DOHH2 (cell line): ENCODE results near the gene WDR19.

ENCODE experiments used
- H3F3A ChIP-seq: fragments of 200-600 bp; sonication (generic), shearing (Covaris generic); 2 replicates; pipeline ENCODE4 v1.6.0; 2016; ENCODE audit warnings: antibody characterized with exemption, mild to moderate bottlenecking; ENCODE audit not compliant: control insufficient read depth, insufficient read depth
- H3K27ac ChIP-seq: fragments of 200-600 bp; sonication (generic); 2 replicates; pipeline ENCODE4 v1.5.1; 2014; ENCODE audit warnings: low read depth, mild to moderate bottlenecking, low read length, moderate library complexity
- H3K27me3 ChIP-seq: fragments of 200-600 bp; sonication (generic); 2 replicates; pipeline ENCODE4 v1.6.1; 2014; ENCODE audit warnings: mild to moderate bottlenecking, low read length, mixed read lengths; ENCODE audit not compliant: control insufficient read depth
- H3K36me3 ChIP-seq: fragments of 200-600 bp; sonication (generic); 2 replicates; pipeline ENCODE4 v1.6.1; 2014; ENCODE audit warnings: mild to moderate bottlenecking, low read length, moderate library complexity, mixed read lengths; ENCODE audit not compliant: control insufficient read depth
- H3K4me1 ChIP-seq: fragments of 200-600 bp; sonication (generic); 2 replicates; pipeline ENCODE4 v1.6.1; 2014; ENCODE audit warnings: mild to moderate bottlenecking, low read length, mixed read lengths; ENCODE audit not compliant: control insufficient read depth
- H3K4me2 ChIP-seq: fragments of 200-600 bp; sonication (generic); 2 replicates; pipeline ENCODE4 v1.6.0; 2014; ENCODE audit warnings: mild to moderate bottlenecking, low read length, moderate library complexity
- H3K4me3 ChIP-seq: fragments of 200-600 bp; sonication (generic); 2 replicates; pipeline ENCODE4 v1.5.1; 2014; ENCODE audit warnings: mild to moderate bottlenecking, low read length, mixed read lengths
- H3K79me2 ChIP-seq: fragments of 200-600 bp; sonication (generic); 2 replicates; pipeline ENCODE4 v1.6.1; 2014; ENCODE audit warnings: mild to moderate bottlenecking, low read length, mixed read lengths; ENCODE audit not compliant: control insufficient read depth
- H3K9me2 ChIP-seq: fragments of 200-600 bp; sonication (generic); replicated peaks from 2 replicates; pipeline ENCODE4 v1.6.1; 2014; ENCODE audit warnings: mild to moderate bottlenecking, low read length, mixed read lengths; ENCODE audit not compliant: control insufficient read depth
- H3K9me3 ChIP-seq: fragments of 200-600 bp; sonication (generic); 2 replicates; pipeline ENCODE4 v1.6.1; 2014; ENCODE audit warnings: antibody characterized with exemption, low read length, mixed read lengths; ENCODE audit not compliant: control insufficient read depth, insufficient read depth
- H4K20me1 ChIP-seq: fragments of 200-600 bp; sonication (generic); 2 replicates; pipeline ENCODE4 v1.6.0; 2014; ENCODE audit warnings: low read depth, mild to moderate bottlenecking, antibody characterized with exemption, low read length, moderate library complexity; ENCODE audit not compliant: control insufficient read depth, insufficient read depth
- EZH2phosphoT487 ChIP-seq: fragments of 200-600 bp; sonication (generic); IDR thresholded peaks from 2 replicates; pipeline ENCODE4 v1.6.1; 2017; ENCODE audit warnings: borderline replicate concordance, mild to moderate bottlenecking, antibody characterized with exemption, low read length, moderate library complexity, mixed read lengths
- TF ChIP-seq, protein P1 (sequence below): fragments of 200-600 bp; sonication (generic); IDR thresholded peaks from one replicate; pipeline ENCODE4 v1.5.1; 2014; ENCODE audit warnings: antibody characterized with exemption, mild to moderate bottlenecking, low read depth, low read length; ENCODE audit not compliant: poor library complexity, severe bottlenecking

WDR19 gene

DNA sequence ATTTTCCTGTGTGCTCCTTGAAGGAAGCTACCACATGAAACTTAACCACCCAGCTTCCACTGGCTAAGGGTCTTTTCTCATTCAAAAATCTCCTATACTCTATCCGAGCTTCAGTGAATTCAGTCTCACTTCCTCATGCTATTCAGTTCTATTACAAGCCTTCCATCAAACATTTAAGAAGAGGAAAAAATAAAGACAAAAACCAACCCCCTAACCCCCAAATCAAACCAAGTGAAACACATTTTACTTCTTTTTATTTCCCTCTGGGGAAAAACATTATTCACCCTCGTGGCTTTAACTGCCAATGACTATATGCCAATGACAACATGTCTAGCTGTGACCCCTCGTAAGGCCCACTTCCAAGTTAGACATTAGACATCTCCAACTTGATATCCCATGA lies 16.2 kb upstream of the WDR19 start:
- TF ChIP-seq, protein P1, sequence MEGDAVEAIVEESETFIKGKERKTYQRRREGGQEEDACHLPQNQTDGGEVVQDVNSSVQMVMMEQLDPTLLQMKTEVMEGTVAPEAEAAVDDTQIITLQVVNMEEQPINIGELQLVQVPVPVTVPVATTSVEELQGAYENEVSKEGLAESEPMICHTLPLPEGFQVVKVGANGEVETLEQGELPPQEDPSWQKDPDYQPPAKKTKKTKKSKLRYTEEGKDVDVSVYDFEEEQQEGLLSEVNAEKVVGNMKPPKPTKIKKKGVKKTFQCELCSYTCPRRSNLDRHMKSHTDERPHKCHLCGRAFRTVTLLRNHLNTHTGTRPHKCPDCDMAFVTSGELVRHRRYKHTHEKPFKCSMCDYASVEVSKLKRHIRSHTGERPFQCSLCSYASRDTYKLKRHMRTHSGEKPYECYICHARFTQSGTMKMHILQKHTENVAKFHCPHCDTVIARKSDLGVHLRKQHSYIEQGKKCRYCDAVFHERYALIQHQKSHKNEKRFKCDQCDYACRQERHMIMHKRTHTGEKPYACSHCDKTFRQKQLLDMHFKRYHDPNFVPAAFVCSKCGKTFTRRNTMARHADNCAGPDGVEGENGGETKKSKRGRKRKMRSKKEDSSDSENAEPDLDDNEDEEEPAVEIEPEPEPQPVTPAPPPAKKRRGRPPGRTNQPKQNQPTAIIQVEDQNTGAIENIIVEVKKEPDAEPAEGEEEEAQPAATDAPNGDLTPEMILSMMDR: no peak
- TF ChIP-seq EZH2phosphoT487: no peak
- H3K27me3 ChIP-seq: no peaks in the 10 kb centered on the region
- no peaks in the 10 kb centered on the region for H4K20me1 ChIP-seq
- H3K9me2 ChIP-seq: no peaks in the 10 kb centered on the region
- H3K9me3 ChIP-seq: peaks cover 4% of the 10 kb centered on the region; the same call in 1 of the 2 replicates
- no peaks in the 10 kb centered on the region for H3K79me2 ChIP-seq
- peaks cover 34% of the 10 kb centered on the region for H3F3A ChIP-seq
- H3K4me2 ChIP-seq: peak overlapping the region; percentile 92
- peak overlapping the region; percentile 64 for H3K4me3 ChIP-seq
- H3K27ac ChIP-seq: peak overlapping the region; percentile 98
- peaks cover 78% of the 10 kb centered on the region for H3K4me1 ChIP-seq
- H3K36me3 ChIP-seq: peaks cover 7% of the 10 kb centered on the region

DNA sequence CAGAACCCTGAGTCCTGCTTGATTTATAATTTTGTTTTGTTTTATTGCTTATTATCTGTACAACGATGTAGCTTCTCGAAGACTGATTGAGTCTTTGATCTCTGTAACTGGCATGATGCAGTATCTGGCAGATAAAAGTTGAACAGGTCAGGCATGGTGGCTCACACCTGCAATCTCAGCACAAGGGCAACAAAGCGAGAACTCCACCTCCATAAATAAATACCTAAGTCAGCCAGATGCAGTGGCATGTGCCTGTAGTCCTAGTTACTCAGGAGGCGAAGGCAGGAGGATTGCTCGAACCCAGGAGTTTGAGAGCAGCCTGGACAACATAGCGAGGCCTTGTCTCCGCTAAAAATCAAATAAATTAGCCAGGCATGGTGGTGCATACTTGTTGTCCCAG lies 15.7 kb upstream of the WDR19 start:
- TF ChIP-seq, protein P1: no peak
- TF ChIP-seq EZH2phosphoT487: no peak
- Histone ChIP-seq H3K9me3 (peaks cover 4% of the 10 kb centered on the region; the same call in 1 of the 2 replicates), H3K27ac (peak overlapping the region; percentile 98), H3K4me3 (peak overlapping the region; percentile 64), H3K4me1 (peaks cover 80% of the 10 kb centered on the region), H3K36me3 (peaks cover 7% of the 10 kb centered on the region), H3K79me2 (no peaks in the 10 kb centered on the region), H3K9me2 (no peaks in the 10 kb centered on the region), H3K4me2 (peak overlapping the region; percentile 92), H4K20me1 (no peaks in the 10 kb centered on the region), H3K27me3 (no peaks in the 10 kb centered on the region), H3F3A (peaks cover 36% of the 10 kb centered on the region)

DNA sequence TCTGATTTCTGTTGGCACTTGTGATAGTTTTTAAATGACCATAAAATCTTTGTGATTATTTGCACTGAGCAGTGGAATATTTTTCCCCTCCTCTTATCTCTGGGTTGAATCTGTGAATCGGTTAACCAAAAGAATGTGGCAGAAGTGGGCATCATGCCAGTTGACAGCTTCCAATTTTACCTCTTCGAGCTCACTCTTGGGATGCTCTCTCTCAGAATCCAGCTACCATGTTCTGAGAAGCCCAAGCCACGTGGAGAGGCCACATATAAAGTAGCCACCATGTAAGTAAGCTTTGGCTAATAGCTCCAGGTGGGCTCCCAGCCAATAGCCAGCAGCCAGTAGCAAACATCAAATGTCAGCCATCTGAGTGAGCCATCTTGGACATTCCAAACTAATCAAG lies 12.9 kb upstream of the WDR19 start:
- peaks cover 7% of the 10 kb centered on the region for H3K36me3 ChIP-seq
- peaks cover 36% of the 10 kb centered on the region for H3F3A ChIP-seq
- H3K27me3 ChIP-seq: no peaks in the 10 kb centered on the region
- peaks cover 69% of the 10 kb centered on the region for H3K4me1 ChIP-seq
- no peaks in the 10 kb centered on the region for H4K20me1 ChIP-seq
- H3K9me3 ChIP-seq: peaks cover 4% of the 10 kb centered on the region; the same call in 1 of the 2 replicates
- H3K27ac ChIP-seq: 0 out of 2 replicates have a peak overlapping the region, but pooled peaks have one; percentile 98
- no peak overlapping the region for H3K4me3 ChIP-seq
- TF ChIP-seq, protein P1: no peak
- TF ChIP-seq EZH2phosphoT487: no peak
- H3K79me2 ChIP-seq: no peaks in the 10 kb centered on the region
- H3K4me2 ChIP-seq: no peak overlapping the region
- H3K9me2 ChIP-seq: no peaks in the 10 kb centered on the region
